ENCODE results near the gene IDE. TPM values are rescaled to one million over a fixed set of nuclear protein-coding genes. Genes with fewer than 3 reads are reported as not detected.
"Not testable (repeated sequence)": the region's sequence is repeated elsewhere in the genome, so short reads cannot be mapped to it uniquely, and the experiment has no call there.

IDE gene
- total RNA-seq, 1 experiment from 2014 or later, result 27.1 TPM

DNA sequence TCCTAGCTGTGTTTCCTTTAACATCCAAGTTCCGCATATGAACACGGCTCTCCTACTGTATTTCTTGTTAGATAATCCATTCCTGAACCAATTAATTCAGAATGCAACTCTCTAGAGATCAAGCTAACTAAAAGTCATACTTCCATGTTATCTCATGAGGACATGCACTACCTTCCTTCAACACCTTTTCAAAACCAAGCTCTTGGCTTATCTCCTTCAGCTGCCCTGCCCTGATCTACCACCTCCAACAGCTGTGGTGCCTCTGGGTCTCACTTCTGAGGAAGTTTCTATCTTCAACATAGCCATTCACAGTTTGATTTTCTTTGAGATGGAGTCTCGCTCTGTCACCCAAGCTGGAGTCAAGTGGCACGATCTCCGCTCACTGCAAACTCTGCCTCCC lies 109.5 kb downstream of the IDE start:
- Histone ChIP-seq H3K27me3 (no peaks in the 10 kb centered on the region), H3K9me3 (no peaks in the 10 kb centered on the region), H3K36me3 (peaks cover 62% of the 10 kb centered on the region), H3K4me3 (no peak overlapping the region)
- no peak for DNase-seq

DNA sequence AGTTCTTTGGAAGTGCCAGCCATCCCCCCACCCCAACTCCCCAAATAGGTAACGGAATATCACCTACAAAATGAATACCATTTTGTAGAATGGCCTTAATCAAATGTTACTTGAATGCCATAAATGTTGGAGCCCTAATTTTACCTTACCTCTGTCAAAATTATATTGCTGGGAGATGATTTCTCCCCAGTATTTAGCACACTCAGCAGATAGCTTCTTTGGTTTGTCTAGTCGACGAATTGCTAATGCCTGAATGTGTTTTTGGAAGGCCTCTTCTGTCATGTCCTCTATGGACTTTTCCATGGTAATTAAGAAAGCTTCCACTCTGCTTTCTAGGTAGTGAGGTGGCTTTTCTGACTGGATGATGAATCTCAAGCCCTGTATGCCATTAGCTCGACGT lies 110.3 kb downstream of the IDE start:
- Histone ChIP-seq H3K36me3 (peaks cover 60% of the 10 kb centered on the region), H3K27me3 (no peaks in the 10 kb centered on the region), H3K9me3 (no peaks in the 10 kb centered on the region), H3K4me3 (no peak overlapping the region)
- DNase-seq, result no peak

DNA sequence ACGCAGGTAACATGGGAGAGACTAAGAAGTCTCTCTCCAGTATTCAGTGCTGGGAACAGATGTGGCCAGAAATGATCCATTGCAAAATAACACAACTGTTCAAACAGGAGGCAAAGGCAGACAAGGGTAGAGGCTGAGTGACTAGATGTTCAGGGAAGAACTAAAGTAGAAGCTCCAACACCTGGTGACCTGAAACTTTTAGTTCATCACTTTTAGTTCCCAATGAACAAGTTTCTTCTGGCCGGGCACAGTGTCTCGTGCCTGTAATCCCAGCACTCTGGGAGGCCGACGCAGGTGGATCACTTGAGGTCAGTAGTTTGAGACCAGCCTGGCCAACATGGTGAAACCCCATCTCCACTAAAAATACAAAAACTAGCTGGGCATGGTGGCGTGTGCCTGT lies 118.9 kb downstream of the IDE start:
- H3K4me3 ChIP-seq, H3K9me3 ChIP-seq, DNase-seq, H3K27me3 ChIP-seq: not testable (repeated sequence)
- H3K36me3 ChIP-seq, result peaks cover 42% of the 10 kb centered on the region

DNA sequence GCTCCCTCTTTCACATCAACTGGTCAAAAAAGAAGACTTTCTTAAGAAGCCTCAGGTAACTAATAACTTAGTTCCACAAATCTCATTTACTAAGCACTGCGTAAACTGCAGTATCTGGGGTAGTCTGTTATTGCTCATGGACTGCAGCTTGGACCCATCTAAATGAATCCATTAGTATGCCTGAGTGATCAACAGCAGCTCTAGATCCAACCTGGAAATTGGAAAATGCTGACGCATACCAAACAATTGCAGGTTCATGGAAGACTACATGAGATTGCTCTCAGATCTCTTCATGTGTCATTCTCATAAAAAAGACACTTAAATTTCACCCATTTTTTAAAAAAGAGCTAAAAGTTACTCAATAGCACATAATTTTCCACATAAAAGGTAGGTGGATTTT lies 121.6 kb downstream of the IDE start:
- Histone ChIP-seq H3K9me3 (no peaks in the 10 kb centered on the region), H3K27me3 (no peaks in the 10 kb centered on the region), H3K4me3 (no peak overlapping the region), H3K36me3 (peaks cover 44% of the 10 kb centered on the region)
- DNase-seq, result no peak

DNA sequence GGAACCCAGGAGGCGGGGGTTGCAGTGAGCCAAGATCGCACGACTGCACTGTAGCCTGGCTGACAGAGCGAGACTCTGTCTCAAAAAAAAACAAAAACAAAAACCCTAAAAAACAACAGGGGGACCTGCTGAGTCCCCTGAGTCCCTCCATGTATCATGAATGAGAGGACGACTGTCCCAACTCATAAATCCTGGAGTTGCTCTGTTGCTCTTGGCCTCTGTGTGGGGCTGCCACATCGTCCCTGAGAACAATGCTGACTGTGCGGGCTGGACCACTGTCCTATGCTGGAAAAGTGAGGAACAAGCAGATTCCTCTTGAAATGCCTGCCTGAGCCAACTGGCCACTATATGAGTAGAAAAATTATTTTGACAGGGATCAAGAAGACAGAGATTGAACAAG lies 122.5 kb downstream of the IDE start:
- peaks cover 42% of the 10 kb centered on the region for H3K36me3 ChIP-seq
- H3K9me3 ChIP-seq, result no peaks in the 10 kb centered on the region
- no peaks in the 10 kb centered on the region for H3K27me3 ChIP-seq
- H3K4me3 ChIP-seq, result no peak overlapping the region
- DNase-seq, result no peak

DNA sequence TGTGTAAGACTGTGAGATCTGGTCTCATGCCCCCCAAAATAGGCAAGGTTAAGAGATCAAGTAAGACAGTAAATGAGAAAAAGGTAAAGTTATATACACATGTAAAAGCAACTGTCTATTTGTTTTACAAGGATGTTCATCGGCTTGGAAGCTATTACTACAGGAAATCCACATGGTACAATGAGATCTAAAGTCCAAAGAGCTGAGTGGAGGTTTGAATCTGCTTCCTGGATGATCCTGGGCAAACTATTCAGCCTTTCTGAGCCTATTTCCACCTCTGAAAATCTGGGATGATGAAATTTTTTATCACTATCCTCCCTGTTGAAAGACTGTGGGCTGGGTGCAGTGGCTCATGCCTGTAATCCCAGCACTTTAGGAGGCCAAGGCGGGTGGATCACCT lies 123.0 kb downstream of the IDE start:
- Histone ChIP-seq H3K9me3 (no peaks in the 10 kb centered on the region), H3K27me3 (no peaks in the 10 kb centered on the region), H3K36me3 (peaks cover 41% of the 10 kb centered on the region), H3K4me3 (no peak overlapping the region)
- DNase-seq, result no peak

DNA sequence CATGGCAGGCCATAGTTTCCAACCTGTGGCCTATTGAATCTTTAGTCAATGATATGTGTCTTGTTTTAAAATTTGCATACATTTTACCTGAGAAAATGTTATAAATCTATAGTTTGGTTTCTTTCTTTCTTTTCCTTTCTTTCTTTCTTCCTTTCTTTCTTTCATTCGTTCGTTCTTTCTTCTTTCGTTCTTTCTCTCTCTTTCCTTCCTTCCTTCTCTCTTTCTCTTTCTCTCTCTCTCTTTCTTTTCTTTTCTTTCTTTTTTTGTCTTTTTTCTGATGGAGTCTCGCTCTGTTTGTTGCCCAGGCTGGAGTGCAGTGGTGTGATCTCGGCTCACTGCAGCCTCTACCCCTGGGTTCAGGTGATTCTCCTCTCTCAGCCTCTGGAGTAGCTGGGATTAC lies 133.3 kb downstream of the IDE start:
- Histone ChIP-seq H3K36me3 (no peaks in the 10 kb centered on the region), H3K27me3 (no peaks in the 10 kb centered on the region), H3K9me3 (no peaks in the 10 kb centered on the region), H3K4me3 (no peak overlapping the region)
- no peak for DNase-seq

DNA sequence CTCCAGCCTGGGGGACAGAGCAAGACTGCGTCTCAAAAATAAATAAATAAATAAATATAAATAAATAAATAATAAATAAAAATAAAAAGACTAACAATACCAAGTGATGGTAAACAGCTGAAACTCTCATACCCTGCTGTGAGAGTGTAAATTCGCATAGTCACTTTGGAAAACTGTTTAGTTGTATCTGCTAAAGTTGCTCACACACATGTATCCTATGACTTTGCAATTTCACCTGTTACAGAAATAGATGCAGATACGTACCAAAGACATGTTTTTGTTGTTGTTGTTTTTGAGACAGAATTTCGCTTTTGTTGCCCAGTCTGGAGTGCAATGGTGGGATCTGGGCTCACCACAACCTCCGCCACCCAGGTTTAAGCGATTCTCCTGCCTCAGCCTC lies 135.7 kb downstream of the IDE start:
- no peak for DNase-seq
- no peaks in the 10 kb centered on the region for H3K27me3 ChIP-seq
- no peaks in the 10 kb centered on the region for H3K36me3 ChIP-seq
- H3K9me3 ChIP-seq, result no peaks in the 10 kb centered on the region
- no peak overlapping the region for H3K4me3 ChIP-seq

DNA sequence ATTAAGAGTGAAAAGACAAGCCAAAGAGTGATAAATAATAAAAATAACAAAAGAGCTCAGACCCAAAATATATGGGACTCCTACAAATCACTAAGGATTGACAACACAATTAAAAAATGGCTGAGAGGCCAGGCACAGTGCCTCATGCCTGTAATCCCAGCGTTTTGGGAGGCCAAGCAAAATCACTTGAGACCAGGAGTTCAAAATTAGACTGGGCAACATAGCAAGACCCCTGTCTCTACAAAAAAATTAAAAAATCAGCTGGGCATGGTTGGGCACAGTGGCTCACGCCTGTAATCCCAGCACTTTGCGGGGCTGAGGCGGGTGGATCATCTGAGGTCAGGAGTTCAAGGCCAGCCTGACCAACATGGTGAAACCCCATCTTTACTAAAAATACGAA lies 137.3 kb downstream of the IDE start:
- Histone ChIP-seq H3K36me3 (no peaks in the 10 kb centered on the region), H3K27me3 (no peaks in the 10 kb centered on the region), H3K9me3 (no peaks in the 10 kb centered on the region), H3K4me3 (no peak overlapping the region)
- no peak for DNase-seq

DNA sequence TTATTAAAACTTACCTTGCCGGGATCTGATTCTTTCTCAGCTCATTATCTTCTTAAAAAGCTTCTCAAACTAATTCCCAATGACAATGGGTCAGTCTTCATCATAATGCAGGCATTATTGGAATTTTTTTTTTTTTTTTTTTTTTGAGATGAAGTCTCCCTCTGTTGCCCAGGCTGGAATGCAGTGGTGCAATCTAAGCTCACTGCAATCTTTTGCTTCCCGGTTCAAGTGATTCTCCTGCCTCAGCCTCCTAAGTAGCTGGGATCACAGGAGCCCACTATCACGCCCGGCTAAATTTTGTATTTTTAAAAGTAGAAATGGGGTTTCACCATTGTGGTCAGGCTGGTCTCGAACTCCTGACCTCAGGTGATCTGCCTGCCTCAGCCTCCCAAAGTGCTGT lies 137.8 kb downstream of the IDE start:
- not testable (repeated sequence) for H3K27me3 ChIP-seq, DNase-seq, H3K36me3 ChIP-seq, H3K9me3 ChIP-seq, H3K4me3 ChIP-seq

DNA sequence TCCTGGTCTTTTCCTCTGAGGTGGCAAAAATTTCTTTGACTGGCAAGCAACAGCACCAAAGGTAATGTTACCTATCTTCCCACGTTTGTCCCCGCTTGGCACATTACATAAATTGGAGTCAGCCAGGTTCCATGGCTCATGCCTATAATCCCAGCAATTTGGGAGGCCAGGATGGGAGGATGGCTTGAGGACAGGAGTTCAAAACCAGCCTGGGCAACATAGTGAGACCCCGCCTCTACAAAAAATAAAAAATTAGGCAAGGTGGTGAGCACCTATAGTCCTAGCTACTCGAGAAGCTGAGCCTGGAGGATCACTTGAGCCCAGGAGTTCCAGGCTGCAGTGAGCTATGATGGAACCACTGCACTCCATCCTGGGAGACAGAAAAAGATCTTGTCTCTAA lies 139.5 kb downstream of the IDE start:
- Histone ChIP-seq H3K27me3 (no peaks in the 10 kb centered on the region), H3K9me3 (no peaks in the 10 kb centered on the region), H3K36me3 (no peaks in the 10 kb centered on the region), H3K4me3 (no peak overlapping the region)
- no peak for DNase-seq

DNA sequence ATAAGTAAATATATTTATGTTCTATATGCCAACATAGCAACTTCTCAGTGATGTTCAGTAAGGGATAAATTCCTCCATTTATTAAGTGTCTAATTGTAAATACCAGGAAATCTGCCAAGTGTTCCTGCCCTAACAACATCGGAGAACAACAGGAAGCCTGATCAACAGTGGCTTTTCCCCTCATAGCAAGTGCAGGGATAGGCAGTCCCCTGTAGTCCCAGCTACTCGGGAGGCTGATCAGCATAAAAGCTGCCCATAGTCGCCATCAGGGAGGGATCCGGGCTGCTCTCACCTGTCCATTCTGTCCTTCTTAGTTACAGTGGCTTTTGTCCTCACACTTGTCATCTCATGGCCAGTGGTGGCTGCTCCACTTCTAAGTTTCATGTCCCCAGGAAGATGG lies 141.3 kb downstream of the IDE start:
- no peak for DNase-seq
- no peaks in the 10 kb centered on the region for H3K36me3 ChIP-seq
- H3K4me3 ChIP-seq, result no peak overlapping the region
- H3K27me3 ChIP-seq, result no peaks in the 10 kb centered on the region
- H3K9me3 ChIP-seq, result no peaks in the 10 kb centered on the region

DNA sequence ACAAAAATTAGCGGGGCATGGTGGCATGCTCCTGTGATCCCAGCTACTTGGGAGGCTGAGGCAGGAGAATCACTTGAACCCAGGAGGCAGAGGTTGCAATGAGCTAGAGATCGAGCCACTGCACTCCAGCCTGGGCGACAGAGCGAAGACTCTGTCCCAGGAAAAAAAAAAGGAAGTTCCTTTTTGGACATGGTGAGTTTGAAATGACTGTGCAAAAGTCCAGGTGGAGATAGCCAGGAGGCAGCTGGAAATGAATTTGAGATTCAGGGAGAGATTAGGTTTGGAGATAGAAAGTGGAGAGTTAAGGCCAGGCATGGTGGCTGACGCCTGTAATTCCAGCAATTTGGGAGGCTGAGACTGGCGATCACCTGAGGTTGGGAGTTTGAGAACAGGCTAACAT lies 143.8 kb downstream of the IDE start:
- Histone ChIP-seq H3K9me3 (no peaks in the 10 kb centered on the region), H3K27me3 (no peaks in the 10 kb centered on the region), H3K36me3 (no peaks in the 10 kb centered on the region), H3K4me3 (no peak overlapping the region)
- DNase-seq, result no peak

DNA sequence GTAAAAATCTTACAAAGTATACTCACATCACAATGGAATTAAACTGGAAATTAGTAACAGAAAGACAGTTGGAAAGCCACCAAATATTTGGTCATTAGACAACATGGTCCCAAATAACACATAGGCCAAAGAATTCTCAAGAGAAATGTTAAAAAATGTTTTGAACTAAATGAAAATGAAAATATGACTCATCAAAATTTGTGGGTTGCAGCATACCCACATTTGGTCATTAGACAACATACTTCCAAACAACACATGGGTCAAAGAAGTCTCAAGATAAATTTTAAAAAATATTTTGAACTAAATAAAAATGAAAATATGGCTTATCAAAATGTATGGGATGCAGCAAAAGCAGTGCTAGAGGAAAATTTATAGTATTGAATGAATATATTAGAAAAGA lies 152.3 kb downstream of the IDE start:
- H3K27me3 ChIP-seq, result no peaks in the 10 kb centered on the region
- no peaks in the 10 kb centered on the region; the same call in 1 of the 2 replicates for H3K9me3 ChIP-seq
- no peak overlapping the region for H3K4me3 ChIP-seq
- no peaks in the 10 kb centered on the region for H3K36me3 ChIP-seq
- DNase-seq, result no peak

DNA sequence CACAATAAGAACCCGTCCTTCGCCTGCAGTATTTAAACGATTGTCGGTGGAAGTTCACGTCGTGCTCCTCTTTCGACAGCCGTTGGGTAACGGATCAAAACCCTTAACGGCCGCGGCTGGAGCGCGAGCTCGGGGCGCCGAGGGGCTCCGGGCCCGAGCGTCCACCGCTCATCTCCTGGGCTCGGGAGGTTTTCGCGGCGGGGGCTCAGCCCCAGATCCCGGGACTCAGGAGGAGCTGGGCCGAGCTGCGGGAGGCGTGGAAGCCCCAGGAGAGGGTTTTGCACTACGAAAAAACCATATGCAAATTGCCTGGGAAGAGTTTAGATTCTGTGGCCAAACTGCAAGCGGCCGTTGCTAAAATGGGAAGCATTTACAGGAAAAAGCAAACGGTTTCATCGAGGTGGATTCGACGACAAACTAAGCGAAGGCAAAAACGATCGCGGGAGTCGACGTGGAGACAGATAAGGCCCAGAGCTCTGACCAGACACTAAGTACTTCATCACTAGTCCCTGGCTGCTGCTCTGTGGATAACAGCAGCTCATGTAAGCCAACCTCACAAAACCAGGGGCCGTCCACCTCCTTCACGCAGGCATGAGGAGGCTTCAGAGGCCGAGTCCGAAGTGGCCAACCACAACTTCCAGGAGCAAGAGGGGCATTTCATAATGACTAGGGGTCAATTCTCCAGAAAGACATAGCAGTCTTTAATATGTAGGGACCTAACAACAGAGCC lies 153.2 kb downstream of the IDE start:
- no peak overlapping the region for H3K4me3 ChIP-seq
- H3K36me3 ChIP-seq, result no peaks in the 10 kb centered on the region
- no peak for DNase-seq
- H3K9me3 ChIP-seq, result no peaks in the 10 kb centered on the region; the same call in 1 of the 2 replicates
- H3K27me3 ChIP-seq, result no peaks in the 10 kb centered on the region

DNA sequence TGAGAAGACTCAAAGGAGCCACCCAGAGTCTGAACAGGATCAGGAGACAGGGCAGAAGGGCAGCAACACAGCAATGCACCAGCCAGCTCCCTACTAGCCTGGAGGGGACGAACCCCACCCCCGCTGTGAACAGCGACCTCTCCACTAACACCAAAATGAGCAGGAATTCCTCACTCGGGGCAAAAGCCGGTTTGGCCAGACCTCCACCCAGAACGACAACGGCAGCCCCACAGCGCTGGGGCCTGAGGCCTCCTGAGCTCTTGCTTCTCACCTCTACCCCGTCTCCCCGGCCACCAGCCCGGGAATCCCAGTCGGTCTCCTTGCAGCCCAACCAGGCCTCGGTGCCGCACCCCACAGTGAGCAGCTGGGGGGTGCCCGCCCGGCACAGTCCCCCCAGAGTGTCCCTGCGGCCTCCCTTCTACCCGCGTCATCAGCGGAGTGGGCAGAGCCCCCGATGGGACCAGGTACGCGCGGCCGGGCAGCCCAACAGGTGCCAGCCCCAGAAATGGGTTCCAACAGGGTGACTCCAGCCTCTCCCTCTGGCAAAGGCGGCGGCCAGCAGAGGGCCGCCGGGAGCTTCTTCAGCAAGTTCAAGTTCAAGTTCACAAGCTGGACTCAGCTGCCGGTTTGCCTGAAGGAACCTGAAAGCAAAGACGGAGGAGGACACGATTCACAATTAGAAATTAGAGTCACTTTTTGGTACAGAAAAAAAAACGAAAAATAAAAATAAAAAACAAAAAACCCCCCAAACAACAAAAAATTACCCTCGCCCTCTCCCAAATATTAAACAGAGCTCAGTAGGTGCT lies 153.9 kb downstream of the IDE start:
- no peaks in the 10 kb centered on the region; the same call in 1 of the 2 replicates for H3K9me3 ChIP-seq
- peak; percentile 6 for DNase-seq
- no peaks in the 10 kb centered on the region for H3K36me3 ChIP-seq
- no peak overlapping the region for H3K4me3 ChIP-seq
- H3K27me3 ChIP-seq, result no peaks in the 10 kb centered on the region

DNA sequence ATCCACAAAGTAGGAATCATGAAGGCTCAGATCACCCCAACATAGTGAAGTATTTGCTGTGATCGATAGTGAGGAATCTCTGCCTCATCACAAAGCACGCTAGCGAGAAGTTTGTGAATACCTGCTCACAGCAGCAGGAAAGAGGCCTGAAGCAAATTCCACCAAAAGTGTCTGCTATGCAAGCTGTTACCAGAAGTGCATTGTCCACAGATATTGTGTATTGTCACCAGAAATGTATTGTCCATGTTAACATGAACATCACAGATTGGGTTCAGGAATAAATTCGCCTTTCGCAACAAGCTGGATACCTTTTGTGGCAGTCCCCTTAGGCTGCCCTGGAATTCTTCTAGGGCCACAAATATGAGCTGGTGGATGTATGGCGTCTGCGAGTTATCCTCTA lies 155.0 kb downstream of the IDE start:
- Histone ChIP-seq H3K4me3 (no peak overlapping the region), H3K27me3 (no peaks in the 10 kb centered on the region), H3K9me3 (no peaks in the 10 kb centered on the region; the same call in 1 of the 2 replicates), H3K36me3 (no peaks in the 10 kb centered on the region)
- no peak for DNase-seq

DNA sequence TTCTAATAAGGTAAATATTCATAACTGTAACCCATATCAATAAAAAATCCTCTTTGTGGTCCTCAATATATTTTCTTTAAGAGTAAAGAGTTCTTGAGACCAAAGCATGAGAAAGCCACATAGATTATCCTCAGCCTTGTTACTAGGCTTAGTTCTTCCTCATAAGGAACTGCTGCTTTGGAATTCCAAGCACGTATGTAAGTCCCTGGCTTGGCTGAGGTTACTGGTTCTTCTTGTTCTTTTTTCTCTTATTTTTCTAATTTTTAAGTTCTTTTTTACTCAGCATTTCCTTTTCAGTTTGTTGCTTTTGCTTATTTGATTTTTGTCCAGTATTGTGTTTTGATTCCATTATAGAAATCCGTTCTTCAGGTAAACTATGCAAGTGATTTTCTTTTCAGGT lies 155.7 kb downstream of the IDE start:
- H3K27me3 ChIP-seq, result no peaks in the 10 kb centered on the region
- no peaks in the 10 kb centered on the region for H3K36me3 ChIP-seq

More for the DNA sequence above, 155.7 kb downstream of the IDE start:
- no peak for DNase-seq
- Histone ChIP-seq H3K9me3 (no peaks in the 10 kb centered on the region; the same call in 1 of the 2 replicates), H3K4me3 (no peak overlapping the region)

Measured in MG63 (cell line).